Measurements from ENCODE around the gene SRRM5. TPM values are rescaled to one million over a fixed set of nuclear protein-coding genes. Genes with fewer than 3 reads are reported as not detected.

Gene SRRM5
- total RNA-seq, 1 donor from 2014 or later = 0.23 TPM

DNA sequence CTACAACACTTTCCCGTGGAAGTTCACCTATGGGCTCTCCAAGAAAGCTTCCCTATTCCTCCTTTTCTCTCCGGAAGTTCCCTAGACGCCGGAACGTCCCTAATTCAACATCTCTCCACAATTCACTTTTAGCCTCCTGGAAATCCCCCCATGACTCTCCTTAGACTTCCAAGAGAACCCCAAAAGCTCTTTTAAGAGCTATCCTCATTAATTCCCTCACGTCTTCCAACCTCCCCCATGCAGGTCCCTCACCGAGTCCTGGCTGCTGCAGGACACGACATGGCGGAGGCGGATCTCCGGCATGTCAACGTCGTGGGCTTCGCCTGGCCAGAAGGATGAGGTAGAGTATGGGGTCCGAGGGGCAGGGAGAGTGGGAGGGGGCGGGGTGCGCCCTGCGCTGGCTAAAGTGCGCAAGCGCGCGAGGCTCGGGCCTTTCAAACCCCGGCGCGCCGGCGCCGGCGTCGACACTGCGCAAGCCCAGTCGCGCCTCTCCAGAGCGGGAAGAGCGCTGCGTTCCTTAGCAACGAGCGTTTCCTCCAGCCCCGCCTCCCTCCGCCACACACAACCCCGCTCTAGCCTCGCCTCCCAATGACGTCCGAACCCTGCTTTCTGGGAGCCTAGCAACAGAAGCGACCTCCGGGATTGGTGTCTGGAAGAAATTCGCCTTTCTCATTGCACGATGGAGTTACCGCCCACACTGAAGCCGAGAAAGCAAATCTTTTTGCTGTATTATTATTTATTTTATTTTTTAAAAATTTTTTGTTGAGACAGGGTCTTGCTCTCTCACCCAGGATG lies 36.5 kb upstream of the SRRM5 start, which contains the start of the genes PINLYP and XRCC1:
Gene PINLYP (plus strand): TSS at position 646 of the 795 bp plus-strand sequence. CDS start 1,391 bp downstream, outside the sequence.
Gene XRCC1 (minus strand): TSS at position 372 of the 795 bp plus-strand sequence. CDS start 69 bp downstream, at position 303.
- TF ChIP-seq, protein P1, sequence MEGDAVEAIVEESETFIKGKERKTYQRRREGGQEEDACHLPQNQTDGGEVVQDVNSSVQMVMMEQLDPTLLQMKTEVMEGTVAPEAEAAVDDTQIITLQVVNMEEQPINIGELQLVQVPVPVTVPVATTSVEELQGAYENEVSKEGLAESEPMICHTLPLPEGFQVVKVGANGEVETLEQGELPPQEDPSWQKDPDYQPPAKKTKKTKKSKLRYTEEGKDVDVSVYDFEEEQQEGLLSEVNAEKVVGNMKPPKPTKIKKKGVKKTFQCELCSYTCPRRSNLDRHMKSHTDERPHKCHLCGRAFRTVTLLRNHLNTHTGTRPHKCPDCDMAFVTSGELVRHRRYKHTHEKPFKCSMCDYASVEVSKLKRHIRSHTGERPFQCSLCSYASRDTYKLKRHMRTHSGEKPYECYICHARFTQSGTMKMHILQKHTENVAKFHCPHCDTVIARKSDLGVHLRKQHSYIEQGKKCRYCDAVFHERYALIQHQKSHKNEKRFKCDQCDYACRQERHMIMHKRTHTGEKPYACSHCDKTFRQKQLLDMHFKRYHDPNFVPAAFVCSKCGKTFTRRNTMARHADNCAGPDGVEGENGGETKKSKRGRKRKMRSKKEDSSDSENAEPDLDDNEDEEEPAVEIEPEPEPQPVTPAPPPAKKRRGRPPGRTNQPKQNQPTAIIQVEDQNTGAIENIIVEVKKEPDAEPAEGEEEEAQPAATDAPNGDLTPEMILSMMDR (IDR thresholded peaks at IDR 0.05; ENCODE audit: insufficient read depth, low read depth, low read length) = no peak
- TF ChIP-seq EZH2 (IDR thresholded peaks at IDR 0.05; ENCODE audit: insufficient read depth, low read length) = no peak
- DNase-seq (ENCODE audit: low read depth) = peak; percentile 95
- H2AFZ ChIP-seq (ENCODE audit: low read depth, low read length) = peak within 1 kb of the TSS; percentile 81

DNA sequence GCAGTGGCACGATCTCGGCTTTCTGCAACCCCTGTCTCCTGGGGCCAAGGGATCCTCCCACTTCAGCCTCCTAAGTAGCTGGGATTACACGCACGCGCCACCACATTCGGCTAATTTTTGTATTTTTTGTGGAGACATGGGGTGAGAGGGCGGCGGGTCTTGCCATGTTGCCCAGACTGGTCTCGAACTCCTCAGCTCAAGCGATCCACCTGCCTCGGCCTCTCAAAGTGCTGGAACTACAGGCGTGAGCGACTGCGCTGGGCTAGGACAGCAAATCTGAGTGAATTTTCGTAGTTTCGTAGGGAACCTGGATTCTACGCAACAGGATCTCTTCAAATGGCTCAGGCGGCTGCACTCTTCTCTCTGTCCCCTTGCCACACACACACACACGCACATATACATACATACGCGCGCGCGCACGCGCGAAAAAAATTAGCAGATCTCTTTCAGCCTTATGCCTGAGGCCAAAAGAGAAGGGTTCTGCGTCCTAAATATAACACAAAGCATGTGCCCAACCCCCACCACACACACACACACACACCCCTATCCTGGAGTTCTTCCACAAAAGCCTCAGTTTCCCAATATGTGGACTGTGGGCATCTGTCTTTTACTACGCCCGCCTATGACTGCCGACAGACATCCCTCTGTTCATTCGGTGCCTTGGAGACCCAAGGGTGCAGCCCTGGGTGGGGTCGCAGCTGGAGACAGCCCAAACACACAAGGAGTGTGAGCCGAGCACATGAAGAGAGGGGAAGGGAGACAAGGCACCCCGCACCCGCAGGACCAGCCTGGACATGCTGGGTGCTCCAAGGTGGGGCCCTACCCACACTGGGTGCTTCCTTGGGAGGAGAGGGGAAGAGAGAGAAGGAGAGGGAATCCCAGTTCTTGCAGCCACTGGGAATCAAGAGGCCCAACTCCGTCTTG lies 35.7 kb upstream of the SRRM5 start:
- Histone ChIP-seq H3K9ac (ENCODE audit: low read length) (peak overlapping the region; percentile 58), H3K4me3 (ENCODE audit: insufficient read depth, low read depth, low read length) (peak overlapping the region; percentile 90), H3K4me1 (ENCODE audit: insufficient read depth, low read length) (peaks cover 14% of the 10 kb centered on the region), H3K79me2 (ENCODE audit: insufficient read depth, low read length) (peaks cover 21% of the 10 kb centered on the region), H3K9me3 (ENCODE audit: insufficient read depth, low read depth, low read length) (no peaks in the 10 kb centered on the region), H3K27me3 (ENCODE audit: insufficient read depth, low read length) (no peaks in the 10 kb centered on the region), H3K36me3 (ENCODE audit: insufficient read depth, low read length) (peaks cover 2% of the 10 kb centered on the region), H2AFZ (ENCODE audit: low read depth, low read length) (peak overlapping the region; percentile 74), H4K20me1 (ENCODE audit: insufficient read depth, low read length) (no peaks in the 10 kb centered on the region), H3K27ac (ENCODE audit: low read depth, low read length) (peak overlapping the region; percentile 54), H3K4me2 (ENCODE audit: low read length) (peak overlapping the region; percentile 97)
- Mint-ChIP-seq H3K9me3 (ENCODE audit: unreplicated experiment) (peaks cover 2% of the 10 kb centered on the region), H3K36me3 (ENCODE audit: low read depth, unreplicated experiment) (peaks cover 5% of the 10 kb centered on the region), H3K27me3 (ENCODE audit: low read depth, unreplicated experiment) (peaks cover 13% of the 10 kb centered on the region), H3K4me3 (ENCODE audit: unreplicated experiment) (peak overlapping the region; percentile 71), H3K27ac (ENCODE audit: unreplicated experiment) (no peak overlapping the region), H3K4me1 (ENCODE audit: low read depth, unreplicated experiment) (peaks cover 2% of the 10 kb centered on the region)
- TF ChIP-seq, protein P1 (IDR thresholded peaks at IDR 0.05; ENCODE audit: insufficient read depth, low read depth, low read length) = no peak
- no peak for TF ChIP-seq EZH2 (IDR thresholded peaks at IDR 0.05; ENCODE audit: insufficient read depth, low read length)
- no peak for FAIRE-seq
- no peak for DNase-seq (ENCODE audit: low read depth)

More for the DNA sequence above, 36.5 kb upstream of the SRRM5 start, which contains the start of the genes PINLYP and XRCC1:
- Histone ChIP-seq H3K36me3 (ENCODE audit: insufficient read depth, low read length) (peaks cover 2% of the 10 kb centered on the region), H3K27ac (ENCODE audit: low read depth, low read length) (peak within 1 kb of the TSS; percentile 85), H3K4me3 (ENCODE audit: insufficient read depth, low read depth, low read length) (peak within 1 kb of the TSS; percentile 90), H3K4me1 (ENCODE audit: insufficient read depth, low read length) (peaks cover 11% of the 10 kb centered on the region), H4K20me1 (ENCODE audit: insufficient read depth, low read length) (peaks cover 2% of the 10 kb centered on the region), H3K79me2 (ENCODE audit: insufficient read depth, low read length) (peaks cover 28% of the 10 kb centered on the region), H3K9me3 (ENCODE audit: insufficient read depth, low read depth, low read length) (no peaks in the 10 kb centered on the region), H3K27me3 (ENCODE audit: insufficient read depth, low read length) (no peaks in the 10 kb centered on the region), H3K9ac (ENCODE audit: low read length) (peak within 1 kb of the TSS; percentile 95), H3K4me2 (ENCODE audit: low read length) (peak within 1 kb of the TSS; percentile 97)
- Mint-ChIP-seq H3K27ac (ENCODE audit: unreplicated experiment) (peak within 1 kb of the TSS; percentile 77), H3K4me1 (ENCODE audit: low read depth, unreplicated experiment) (peaks cover 2% of the 10 kb centered on the region), H3K9me3 (ENCODE audit: unreplicated experiment) (peaks cover 2% of the 10 kb centered on the region), H3K36me3 (ENCODE audit: low read depth, unreplicated experiment) (peaks cover 6% of the 10 kb centered on the region), H3K4me3 (ENCODE audit: unreplicated experiment) (peak within 1 kb of the TSS; percentile 95), H3K27me3 (ENCODE audit: low read depth, unreplicated experiment) (peaks cover 13% of the 10 kb centered on the region)
- peak; percentile 85 for FAIRE-seq
